ENCODE data around the gene PHLDB2.

Gene PHLDB2

DNA sequence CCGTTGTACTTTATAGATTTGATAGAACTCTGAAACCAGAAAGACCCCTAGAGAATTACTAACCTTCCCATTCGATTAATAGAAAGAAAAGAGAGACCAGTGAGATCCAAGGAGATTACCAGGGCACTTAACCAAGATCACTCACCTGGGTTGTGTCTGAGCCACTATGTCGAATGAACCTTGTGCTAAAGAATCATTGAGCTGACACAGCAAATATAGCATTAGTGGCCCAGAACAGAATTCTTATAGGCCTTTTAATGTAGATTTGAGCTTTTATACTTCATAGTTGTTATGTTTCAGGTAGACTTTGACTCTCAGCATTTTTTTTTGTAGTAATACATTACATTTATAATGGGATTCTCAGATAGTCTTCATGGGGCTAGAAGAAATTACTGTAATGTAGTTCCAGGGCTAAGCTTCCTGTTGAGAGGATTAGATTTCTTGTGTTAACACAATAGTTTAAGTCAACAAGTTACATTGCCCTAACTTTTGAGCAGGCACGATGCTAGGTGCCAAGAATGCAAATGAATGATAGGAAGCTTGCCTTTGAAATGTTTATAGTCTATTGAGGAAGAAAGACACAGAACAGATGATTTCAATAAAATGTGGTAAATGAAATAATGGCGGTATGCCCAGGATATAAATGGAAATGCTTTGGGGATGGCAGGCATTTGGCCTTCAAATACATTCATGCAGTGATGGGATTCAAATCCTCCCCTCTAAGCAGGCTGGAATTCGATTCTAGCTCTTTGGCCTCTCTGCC is 95.3 kb downstream of the PHLDB2 start:
- DNase-seq (ENCODE audit: extremely low read depth in 1 of 2, low read depth in 1 of 2) = no peak

DNA sequence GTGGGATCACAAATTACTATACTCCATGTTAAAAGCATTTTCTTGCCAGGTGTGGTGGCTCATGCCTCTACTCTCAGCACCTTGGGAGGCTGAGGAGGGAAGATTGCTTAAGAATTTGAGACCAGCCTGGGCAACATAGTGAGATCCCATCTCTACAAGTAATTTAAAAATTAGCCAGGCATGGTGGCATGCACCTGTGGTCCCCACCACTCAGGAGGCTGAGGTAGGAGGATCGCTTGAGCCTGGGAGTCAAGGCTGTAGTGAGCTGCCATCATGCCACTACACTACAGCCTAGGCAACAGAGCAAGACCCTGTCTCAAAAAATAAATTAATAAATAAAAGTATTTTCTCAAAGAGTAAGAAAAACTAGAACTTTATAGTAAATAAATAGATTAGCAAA is 96.8 kb downstream of the PHLDB2 start:
- no peak for DNase-seq (ENCODE audit: extremely low read depth in 1 of 2, low read depth in 1 of 2)

GRCh38 chr3:111956449-111956848 is 97.4 kb downstream of the PHLDB2 start:
- DNase-seq (ENCODE audit: extremely low read depth in 1 of 2, low read depth in 1 of 2) = no peak

DNA sequence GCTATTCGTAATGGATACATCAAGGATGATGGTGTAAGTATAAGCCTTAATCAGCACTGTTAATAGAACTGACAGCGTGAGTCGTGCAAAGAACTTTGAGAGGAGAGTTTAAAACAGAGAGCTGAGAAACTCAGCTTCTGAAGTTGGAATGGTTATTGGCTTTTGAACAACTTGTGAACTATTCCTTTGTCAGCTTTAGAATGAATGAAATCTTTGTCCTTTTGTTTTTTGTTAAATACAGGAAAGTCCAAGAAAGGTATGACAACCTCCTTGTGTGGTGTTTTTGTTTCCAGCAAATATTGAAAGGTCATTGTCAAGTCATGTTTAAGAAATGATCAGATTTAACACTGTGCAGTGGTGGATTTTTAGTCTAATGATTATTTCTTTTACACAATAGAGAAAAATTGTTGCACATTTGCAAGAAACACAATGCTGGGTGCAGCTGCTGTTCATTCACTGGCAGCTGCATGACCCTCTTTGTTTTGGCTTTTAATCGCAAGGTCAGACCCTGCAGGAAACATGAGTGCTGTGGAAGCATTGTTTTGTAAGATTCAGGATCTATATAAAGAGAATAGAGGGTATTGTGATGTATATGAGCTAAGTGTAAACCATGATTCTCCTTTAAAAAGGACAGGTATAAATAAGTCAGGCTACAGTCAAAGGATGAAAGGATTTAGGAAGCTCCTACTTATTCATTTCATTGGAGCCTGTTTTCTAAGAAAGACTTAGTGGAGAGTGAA is 98.1 kb downstream of the PHLDB2 start:
- DNase-seq (ENCODE audit: extremely low read depth in 1 of 2, low read depth in 1 of 2) = no peak

DNA sequence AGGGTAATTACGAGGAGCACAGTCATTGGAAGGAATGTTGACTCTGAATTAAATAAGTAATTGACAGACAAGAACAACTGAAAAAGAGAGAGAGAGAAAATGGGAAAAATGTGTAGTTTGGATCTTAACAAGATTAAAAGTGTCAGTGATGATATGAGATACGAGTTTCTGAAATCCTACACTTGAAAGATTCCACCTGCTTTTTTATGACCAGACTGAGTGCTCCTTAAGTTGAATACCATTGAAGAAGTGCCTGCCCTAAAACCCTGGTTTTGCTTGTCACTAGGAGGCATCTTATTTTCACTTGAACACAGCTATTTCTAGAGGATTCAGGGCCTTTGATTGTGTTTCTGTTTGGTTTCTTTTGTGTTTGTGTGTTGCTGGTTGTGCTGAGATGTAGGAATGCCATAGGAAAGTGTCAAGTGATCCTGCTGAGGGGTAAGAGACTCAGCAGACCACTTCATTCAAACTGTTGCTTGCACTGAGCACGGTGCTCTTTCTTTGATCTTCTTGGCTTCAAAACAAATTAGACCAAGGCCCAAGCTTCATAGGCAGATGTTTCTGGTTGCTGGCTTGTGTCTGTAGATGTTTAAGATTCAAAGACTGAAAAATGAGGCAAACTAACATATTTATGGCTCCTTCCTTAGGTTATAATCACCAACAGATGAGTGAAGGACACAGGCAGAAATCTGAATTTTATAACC is 102.5 kb downstream of the PHLDB2 start:
- DNase-seq (ENCODE audit: extremely low read depth in 1 of 2, low read depth in 1 of 2) = no peak

DNA sequence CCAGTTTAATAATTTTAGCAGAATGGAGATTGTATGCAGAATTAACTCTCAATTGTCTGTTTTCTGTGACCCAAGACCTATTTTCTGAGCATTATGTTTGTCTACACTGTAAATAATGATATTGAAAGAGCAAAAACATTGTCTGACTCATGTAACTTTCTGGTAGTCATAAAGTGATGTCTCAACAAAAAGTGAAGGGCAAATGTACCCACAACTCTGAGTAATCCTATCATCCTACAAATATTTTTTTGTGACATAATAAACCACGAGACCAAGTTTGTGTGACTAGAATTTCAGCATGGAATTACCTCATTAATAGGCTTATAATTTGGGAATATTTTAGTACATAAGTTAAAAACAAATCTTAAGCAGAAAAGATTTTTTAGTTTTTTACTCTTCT is 104.4 kb downstream of the PHLDB2 start:
- no peak for DNase-seq (ENCODE audit: extremely low read depth in 1 of 2, low read depth in 1 of 2)

GRCh38 chr3:111965484-111965883 is 106.4 kb downstream of the PHLDB2 start:
- DNase-seq (ENCODE audit: extremely low read depth in 1 of 2, low read depth in 1 of 2) = no peak

- no peak for DNase-seq (ENCODE audit: extremely low read depth in 1 of 2, low read depth in 1 of 2)
Measured at GRCh38 chr3:111967068-111967467, 108.0 kb downstream of the PHLDB2 start.

GRCh38 chr3:111967651-111968274 is 108.7 kb downstream of the PHLDB2 start:
- peak; percentile 52 to 68 for DNase-seq (ENCODE audit: extremely low read depth in 1 of 2, low read depth in 1 of 2)

DNA sequence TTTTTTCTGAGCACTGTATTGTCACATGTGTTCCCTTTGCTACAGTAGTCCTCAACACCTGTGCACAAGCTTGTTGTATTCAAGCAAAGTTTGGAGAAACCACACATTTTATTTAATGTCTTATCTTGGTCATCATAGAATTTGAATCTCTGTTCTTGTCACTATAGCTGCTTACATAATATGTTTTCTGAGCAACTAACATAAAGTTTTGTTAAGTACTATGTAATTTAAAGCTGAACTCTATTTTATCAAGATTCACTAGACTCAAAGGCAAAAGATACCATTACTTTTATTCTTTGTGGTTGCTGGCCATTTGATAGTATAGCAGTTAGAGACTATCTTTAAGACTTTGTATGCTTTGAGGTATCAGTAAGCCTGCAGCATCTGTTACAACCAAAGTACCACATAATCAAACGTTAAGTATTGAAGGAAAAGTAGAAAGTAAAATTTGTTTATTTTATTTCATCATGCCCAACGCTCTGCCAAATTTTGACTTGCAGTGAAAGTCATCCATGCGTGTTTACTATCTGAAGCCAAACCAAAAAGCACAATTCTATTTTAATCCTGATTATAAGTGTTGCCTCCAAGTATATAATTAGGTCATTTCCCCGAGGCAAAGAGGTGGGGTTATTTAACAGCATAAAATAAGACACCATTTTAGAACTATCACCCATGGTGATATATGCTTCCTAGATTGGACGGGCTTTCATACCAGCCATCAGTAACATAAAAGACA is 109.4 kb downstream of the PHLDB2 start:
- no peak for DNase-seq (ENCODE audit: extremely low read depth in 1 of 2, low read depth in 1 of 2)

- no peak for DNase-seq (ENCODE audit: extremely low read depth in 1 of 2, low read depth in 1 of 2)
Measured at GRCh38 chr3:111970376-111970775, 111.3 kb downstream of the PHLDB2 start.

- no peak for DNase-seq (ENCODE audit: extremely low read depth in 1 of 2, low read depth in 1 of 2)
Measured at GRCh38 chr3:111971533-111972130, 112.6 kb downstream of the PHLDB2 start.

DNA sequence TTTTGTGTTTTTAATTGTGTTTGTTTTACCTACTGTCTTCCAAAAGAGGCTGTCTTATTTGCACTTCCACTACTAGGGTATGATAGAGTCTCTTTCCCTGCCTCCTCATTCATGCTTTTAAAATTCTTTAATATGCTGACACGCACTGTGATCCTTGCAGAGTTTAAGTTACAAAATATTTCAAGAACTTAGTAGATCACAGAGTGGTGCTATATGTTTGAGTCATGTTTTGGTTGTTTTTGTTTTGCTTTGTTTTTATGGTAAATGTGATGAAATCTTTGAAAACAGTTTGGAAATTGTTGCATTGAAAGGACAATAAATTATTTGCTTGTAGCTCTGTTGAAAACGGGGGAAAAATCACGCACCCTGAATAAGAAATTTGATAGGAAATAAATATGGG is 113.8 kb downstream of the PHLDB2 start:
- no peak for DNase-seq (ENCODE audit: extremely low read depth in 1 of 2, low read depth in 1 of 2)

- no peak for DNase-seq (ENCODE audit: extremely low read depth in 1 of 2, low read depth in 1 of 2)
Measured at GRCh38 chr3:111975131-111975530, 116.1 kb downstream of the PHLDB2 start.

GRCh38 chr3:111976254-111976653 is 117.2 kb downstream of the PHLDB2 start:
- no peak for DNase-seq (ENCODE audit: extremely low read depth in 1 of 2, low read depth in 1 of 2)

GRCh38 chr3:111978583-111979433 is 119.7 kb downstream of the PHLDB2 start, which contains the start of gene ABHD10:
Gene ABHD10 (plus strand): TSS chr3:111979026. CDS start chr3:111979062, 36 bp downstream.
- peak; percentile 94 to 96 for DNase-seq (ENCODE audit: extremely low read depth in 1 of 2, low read depth in 1 of 2)

GRCh38 chr3:111979434-111980038 is 120.5 kb downstream of the PHLDB2 start:
- no peak for DNase-seq (ENCODE audit: extremely low read depth in 1 of 2, low read depth in 1 of 2)

GRCh38 chr3:111980716-111981456 is 121.8 kb downstream of the PHLDB2 start:
- DNase-seq (ENCODE audit: extremely low read depth in 1 of 2, low read depth in 1 of 2) = no peak
